OCI-LY1 (cell line): ENCODE data around the gene PRPF19.

Source experiments
- CTCF ChIP-seq: fragments of 200-600 bp; sonication (generic), shearing (Covaris generic); IDR thresholded peaks from 2 replicates; pipeline ENCODE4 v1.5.1; 2017; ENCODE audit warnings: mild to moderate bottlenecking, antibody characterized with exemption, low read length, moderate library complexity, mixed read lengths
- EZH2 ChIP-seq: fragments of 200-600 bp; sonication (generic), shearing (Covaris generic); IDR thresholded peaks from 2 replicates; pipeline ENCODE4 v1.8.0; 2017; ENCODE audit warnings: borderline replicate concordance, mixed run types, mild to moderate bottlenecking, antibody characterized with exemption, low read length, moderate library complexity, mixed read lengths

GRCh38 chr11:60899977-60900376 lies 6.4 kb downstream of the PRPF19 start:
- TF ChIP-seq CTCF: no peak
- no peak for TF ChIP-seq EZH2
